HG03196 (cell line): ENCODE results near the gene SKAP1.

Experiments used
- ATAC-seq: cut with Tn5 transposase; IDR thresholded peaks from one replicate; pipeline ENCODE4 v1.9.1; 2021; ENCODE audit not compliant: unreplicated experiment

SKAP1 gene

GRCh38 chr17:48151220-48151619 is 278.8 kb downstream of the SKAP1 start:
- no peak for ATAC-seq

GRCh38 chr17:48150597-48151001 is 279.4 kb downstream of the SKAP1 start:
- no peak for ATAC-seq

GRCh38 chr17:48149787-48150463 is 280.1 kb downstream of the SKAP1 start:
- no peak for ATAC-seq

- no peak for ATAC-seq
Observed at GRCh38 chr17:48148854-48149786, 280.9 kb downstream of the SKAP1 start.

- no peak for ATAC-seq
Observed at GRCh38 chr17:48148029-48148770, 281.8 kb downstream of the SKAP1 start.

GRCh38 chr17:48144976-48145798 is 284.8 kb downstream of the SKAP1 start:
- no peak for ATAC-seq

- ATAC-seq: no peak
Observed at GRCh38 chr17:48144231-48144630, 285.8 kb downstream of the SKAP1 start.

- ATAC-seq: no peak
Observed at GRCh38 chr17:48143629-48144028, 286.4 kb downstream of the SKAP1 start.

- ATAC-seq: no peak
Observed at GRCh38 chr17:48139944-48140343, 290.1 kb downstream of the SKAP1 start.

- no peak for ATAC-seq
Observed at GRCh38 chr17:48137656-48138055, 292.4 kb downstream of the SKAP1 start.

GRCh38 chr17:48134912-48135480 is 295.0 kb downstream of the SKAP1 start:
- no peak for ATAC-seq

- ATAC-seq: no peak
Observed at GRCh38 chr17:48132385-48132784, 297.6 kb downstream of the SKAP1 start.

- ATAC-seq: no peak
Observed at GRCh38 chr17:48131216-48131824, 298.7 kb downstream of the SKAP1 start.

GRCh38 chr17:48129981-48130380 is 300.0 kb downstream of the SKAP1 start:
- no peak for ATAC-seq

- no peak for ATAC-seq
Observed at GRCh38 chr17:48128400-48128799, 301.6 kb downstream of the SKAP1 start.

- ATAC-seq: no peak
Observed at GRCh38 chr17:48127371-48128051, 302.5 kb downstream of the SKAP1 start.

- no peak for ATAC-seq
Observed at GRCh38 chr17:48126532-48126850, 303.5 kb downstream of the SKAP1 start.

- no peak for ATAC-seq
Observed at GRCh38 chr17:48125829-48126531, 304.0 kb downstream of the SKAP1 start.
